Measurements from ENCODE around the gene ACIN1. TPM values are rescaled to one million over a fixed set of nuclear protein-coding genes. Genes with fewer than 3 reads are reported as not detected.

Gene ACIN1
- total and polyA plus RNA-seq, 12 donors, result 73.1 to 431 (median 133) TPM

- intact Hi-C loops (cut with DNase I), result no loop called here
- no peak overlapping the region for H3K27ac ChIP-seq
- peak in 2 of 7 donors; percentile 37 to 48 for DNase-seq
- H3K4me1 ChIP-seq (replicated peaks in 1 of 2), result peaks cover 0 to 5% of the 10 kb centered on the region in 2 donors
- no peaks in the 10 kb centered on the region for H3K9me3 ChIP-seq (replicated peaks in 1 of 3)
- TF ChIP-seq, protein P1, sequence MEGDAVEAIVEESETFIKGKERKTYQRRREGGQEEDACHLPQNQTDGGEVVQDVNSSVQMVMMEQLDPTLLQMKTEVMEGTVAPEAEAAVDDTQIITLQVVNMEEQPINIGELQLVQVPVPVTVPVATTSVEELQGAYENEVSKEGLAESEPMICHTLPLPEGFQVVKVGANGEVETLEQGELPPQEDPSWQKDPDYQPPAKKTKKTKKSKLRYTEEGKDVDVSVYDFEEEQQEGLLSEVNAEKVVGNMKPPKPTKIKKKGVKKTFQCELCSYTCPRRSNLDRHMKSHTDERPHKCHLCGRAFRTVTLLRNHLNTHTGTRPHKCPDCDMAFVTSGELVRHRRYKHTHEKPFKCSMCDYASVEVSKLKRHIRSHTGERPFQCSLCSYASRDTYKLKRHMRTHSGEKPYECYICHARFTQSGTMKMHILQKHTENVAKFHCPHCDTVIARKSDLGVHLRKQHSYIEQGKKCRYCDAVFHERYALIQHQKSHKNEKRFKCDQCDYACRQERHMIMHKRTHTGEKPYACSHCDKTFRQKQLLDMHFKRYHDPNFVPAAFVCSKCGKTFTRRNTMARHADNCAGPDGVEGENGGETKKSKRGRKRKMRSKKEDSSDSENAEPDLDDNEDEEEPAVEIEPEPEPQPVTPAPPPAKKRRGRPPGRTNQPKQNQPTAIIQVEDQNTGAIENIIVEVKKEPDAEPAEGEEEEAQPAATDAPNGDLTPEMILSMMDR (IDR thresholded peaks at IDR 0.05), result no peak
- TF ChIP-seq POLR2A (IDR thresholded peaks at IDR 0.05), result no peak
- H3K36me3 ChIP-seq (replicated peaks in 1 of 2), result no peaks in the 10 kb centered on the region
- H3K4me3 ChIP-seq, result no peak overlapping the region
- 58 to 79% (median 67%) methylated on average over 7 to 8 of the region's 8 CpGs for WGBS, 4 donors
- no peaks in the 10 kb centered on the region for H3K27me3 ChIP-seq
Observed at GRCh38 chr14:23041729-23042128, 53.2 kb downstream of the ACIN1 start.

DNA sequence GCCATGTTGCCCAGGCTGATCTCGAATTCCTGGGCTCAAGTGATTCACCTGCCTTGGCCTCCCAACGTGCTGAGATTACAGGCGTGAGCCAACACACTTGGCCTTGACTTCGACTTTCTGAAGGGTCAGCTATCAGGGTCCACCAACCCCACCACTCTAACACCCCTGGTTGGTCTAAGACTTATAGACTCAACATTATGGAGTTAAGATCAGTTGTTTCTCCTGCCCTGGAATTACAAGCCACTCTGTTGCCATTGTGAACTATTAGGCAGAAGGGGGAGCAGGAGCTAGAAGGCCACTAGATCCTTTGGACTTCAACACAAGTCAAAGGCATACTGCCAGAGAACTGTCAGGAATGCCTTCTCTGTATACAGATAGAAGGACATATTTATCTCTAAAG is 54.8 kb downstream of the ACIN1 start:
- DNase-seq, result no peak
- intact Hi-C loops (cut with DNase I), result no loop called here

DNA sequence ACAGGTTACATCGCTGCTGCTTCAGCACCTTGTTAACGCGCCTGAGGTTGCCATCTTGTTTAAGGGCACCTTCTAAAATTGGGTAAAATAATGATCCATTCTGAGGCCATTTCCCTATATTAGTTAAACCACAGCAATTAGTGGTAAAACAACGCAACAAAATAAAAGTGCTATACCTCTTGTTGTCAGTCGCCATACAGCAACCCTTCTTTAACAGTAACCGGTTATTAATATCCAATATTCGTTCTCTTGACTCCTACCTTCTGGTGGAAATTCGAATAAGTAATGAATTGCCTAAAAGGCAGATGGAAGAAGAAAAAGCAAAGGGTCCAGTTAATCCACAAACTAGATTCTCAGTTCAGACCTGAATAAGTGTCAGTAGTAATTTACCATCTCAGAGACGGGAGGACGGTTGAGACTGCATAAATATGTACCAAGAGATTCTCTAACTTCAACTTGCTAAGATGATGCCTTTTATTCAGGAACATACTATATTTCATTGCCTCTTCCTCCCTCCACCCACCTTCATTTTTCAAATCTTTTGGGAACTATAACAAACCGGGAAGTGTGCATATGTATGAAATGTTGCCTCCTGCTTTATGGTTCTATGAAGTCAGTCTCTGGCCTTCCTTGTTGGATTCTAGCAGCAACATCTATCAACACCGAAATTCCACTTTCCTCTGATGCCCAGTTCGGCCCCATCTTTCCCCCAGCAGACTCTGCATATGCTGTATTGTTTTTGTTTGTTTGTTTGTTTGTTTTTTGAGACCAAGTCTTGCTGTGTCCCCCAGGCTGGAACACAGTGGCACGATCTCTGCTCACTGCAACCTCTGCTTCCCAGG is 59.4 kb downstream of the ACIN1 start:
- 65 to 68% (median 66%) methylated on average over 14 of the region's 14 CpGs for WGBS, 4 donors
- Histone ChIP-seq H3K9me3 (replicated peaks in 1 of 3) (no peaks in the 10 kb centered on the region), H3K36me3 (replicated peaks in 1 of 2) (peaks cover 0 to 30% of the 10 kb centered on the region in 2 donors), H3K27ac (peak overlapping the region; percentile 85 to 96 (median 93)), H3K4me3 (peak overlapping the region in 3 of 4 donors; percentile 20 to 68 (median 59)), H3K27me3 (no peaks in the 10 kb centered on the region), H3K4me1 (replicated peaks in 1 of 2) (peaks cover 12 to 19% of the 10 kb centered on the region in 2 donors)
- no peak for TF ChIP-seq POLR2A (IDR thresholded peaks at IDR 0.05)
- TF ChIP-seq, protein P1 (IDR thresholded peaks at IDR 0.05), result no peak
- intact Hi-C loops (cut with DNase I), result no loop called here
- no peak for DNase-seq

More for the DNA sequence above, 54.8 kb downstream of the ACIN1 start:
- no peak overlapping the region for H3K4me3 ChIP-seq
- peaks cover 0 to 10% of the 10 kb centered on the region in 2 donors for H3K4me1 ChIP-seq (replicated peaks in 1 of 2)
- no peaks in the 10 kb centered on the region for H3K9me3 ChIP-seq (replicated peaks in 1 of 3)
- H3K27me3 ChIP-seq, result no peaks in the 10 kb centered on the region
- no peak for TF ChIP-seq POLR2A (IDR thresholded peaks at IDR 0.05)
- TF ChIP-seq, protein P1 (IDR thresholded peaks at IDR 0.05), result no peak
- no peak overlapping the region for H3K27ac ChIP-seq
- H3K36me3 ChIP-seq (replicated peaks in 1 of 2), result no peaks in the 10 kb centered on the region
- 44 to 56% (median 47%) methylated on average over 4 of the region's 4 CpGs for WGBS, 4 donors

DNA sequence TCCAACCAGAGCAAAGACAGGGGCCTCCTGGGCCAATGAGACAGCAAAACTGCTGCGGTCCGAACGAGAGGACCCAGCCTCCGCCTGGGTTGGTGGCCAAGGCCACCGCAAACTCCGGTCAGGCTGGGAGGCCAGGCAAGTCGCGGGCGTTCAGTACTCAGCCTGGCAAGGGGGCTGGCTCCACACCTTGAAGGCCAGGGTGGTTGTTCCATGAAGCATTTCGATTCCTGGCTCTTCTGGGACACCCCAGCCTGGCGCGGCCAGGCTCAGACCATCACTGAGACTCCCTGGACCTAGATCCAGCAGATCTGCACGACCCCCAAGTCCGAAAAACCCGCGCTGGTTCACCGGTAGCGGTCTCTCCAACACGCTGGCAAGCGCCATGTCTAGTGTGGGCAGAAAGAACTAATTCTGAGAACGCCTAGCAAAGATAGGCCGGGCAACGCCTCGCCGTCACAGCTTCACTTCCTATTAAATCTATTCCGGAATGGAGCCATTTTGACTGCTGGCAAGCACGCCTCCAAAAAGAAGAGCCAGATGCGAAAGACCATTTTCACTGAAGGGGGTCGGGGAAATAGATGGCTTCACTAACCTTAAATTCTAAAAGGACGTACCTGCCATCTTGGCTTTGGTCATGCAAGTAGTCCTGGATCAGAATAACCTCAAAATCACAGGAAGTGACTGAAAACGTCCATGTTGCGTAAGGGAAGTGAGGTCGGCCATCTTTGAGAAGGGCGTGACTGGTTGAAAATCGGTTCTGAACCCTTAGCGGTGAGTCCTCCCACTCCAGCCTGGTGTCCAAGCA is 60.2 kb downstream of the ACIN1 start, which contains the start of gene PSMB5:
Gene PSMB5 (minus strand): TSS at position 403 of the 805 bp plus-strand sequence. CDS start 19 bp downstream, at position 384.
- peak; percentile 87 to 98 (median 93) for DNase-seq
- peak; percentile 16 to 58 for TF ChIP-seq POLR2A (IDR thresholded peaks at IDR 0.05)
- TF ChIP-seq, protein P1 (IDR thresholded peaks at IDR 0.05), result peak in 5 of 6 experiments; percentile 2 to 45 (median 40)
- Histone ChIP-seq H3K4me1 (replicated peaks in 1 of 2) (peaks cover 12 to 15% of the 10 kb centered on the region in 2 donors), H3K9me3 (replicated peaks in 1 of 3) (no peaks in the 10 kb centered on the region), H3K27me3 (no peaks in the 10 kb centered on the region), H3K27ac (peak within 1 kb of the TSS; percentile 85 to 96 (median 93)), H3K36me3 (replicated peaks in 1 of 2) (peaks cover 0 to 33% of the 10 kb centered on the region in 2 donors), H3K4me3 (peak within 1 kb of the TSS; percentile 17 to 68 (median 40))
- intact Hi-C loops (cut with DNase I), result no loop called here
- WGBS, 4 donors, result 0 to 1% (median 0%) methylated on average over 22 to 36 of the region's 36 CpGs
